Gastrocnemius medialis (tissue), 4 donors: ENCODE data around the gene SIK3. TPM values are rescaled to one million over a fixed set of nuclear protein-coding genes. Genes with fewer than 3 reads are reported as not detected.

Experiments used
- ATAC-seq, 2 donors: fragments of 150-250 bp; one replicate each; pipeline ENCODE4 v1.9.1; 2016
- DNase-seq, 2 donors: peaks; one replicate each; pipeline ENCODE4 v3.0.0-alpha.2; 2019
- H3K27ac ChIP-seq, 4 donors: fragments of 200-600 bp; sonication (generic); 1 replicate in 1 of 4; 2 replicates in 3 of 4; pipeline ENCODE4 v1.5.1; 2016 to 2018; ENCODE audit warnings: mild to moderate bottlenecking in 2 of 4, moderate library complexity in 1 of 4
- H3K27me3 ChIP-seq, 3 donors: fragments of 200-600 bp; sonication (generic) in 2 of 3; 1 replicate in 1 of 3; 2 replicates in 2 of 3; pipeline versions ENCODE4 v1.5.1 to v1.6.0; 2016 to 2019; ENCODE audit warnings: mild to moderate bottlenecking in 1 of 3, moderate library complexity in 1 of 3
- H3K36me3 ChIP-seq, 2 donors: fragments of 200-600 bp; sonication (generic) in 1 of 2; one replicate each; pipeline ENCODE4 v1.5.1; 2017 to 2018
- H3K4me1 ChIP-seq, 2 donors: fragments of 200-600 bp; sonication (generic) in 1 of 2; one replicate each; pipeline ENCODE4 v1.5.1; 2016 to 2017; ENCODE audit warnings: mild to moderate bottlenecking in 2 of 2
- H3K4me3 ChIP-seq, 4 donors: fragments of 200-600 bp; sonication (generic) in 3 of 4; 1 replicate in 1 of 4; 2 replicates in 3 of 4; pipeline ENCODE4 v1.5.1; 2016 to 2019; ENCODE audit warnings: mild to moderate bottlenecking in 2 of 4
- H3K9me3 ChIP-seq, 3 donors: fragments of 200-600 bp; sonication (generic) in 2 of 3; 1 replicate in 1 of 3; 2 replicates in 2 of 3; pipeline ENCODE4 v1.5.1; 2016 to 2019
- CTCF ChIP-seq, 5 experiments: fragments of 450-650 bp in 3 of 5; fragments of 200-600 bp in 2 of 5; sonication (generic) in 2 of 5; IDR thresholded peaks in 4 of 5; conservative IDR thresholded peaks in 1 of 5; 1 replicate in 4 of 5; 2 replicates in 1 of 5; pipeline ENCODE4 v1.5.1; 2016 to 2019; ENCODE audit warnings: antibody characterized with exemption in 5 of 5, mild to moderate bottlenecking in 3 of 5, moderate library complexity in 3 of 5
- POLR2A ChIP-seq, 2 donors: fragments of 450-650 bp; IDR thresholded peaks; one replicate each; pipeline ENCODE4 v1.6.1; 2017; ENCODE audit warnings: antibody characterized with exemption in 2 of 2, mild to moderate bottlenecking in 2 of 2, moderate library complexity in 2 of 2
- in situ Hi-C, 4 donors: fragments of 200-750 bp; cut with MboI; loops; one replicate each; pipeline versions ENCODE4 v1.15.0 to v1.8.0; 2017; ENCODE audit warnings: low sequenced_read_pairs in 4 of 4
- intact Hi-C: fragments of 100-400 bp; cut with DNase I; formaldehyde crosslinking; loops from one replicate; pipeline ENCODE4 v1.15.1; 2023; ENCODE audit warnings: low total_unique reads
- total RNA-seq, 4 donors: library from RNA; depleted of rRNA; stranded (reverse); fragments of >200 nt; gene quantifications; one replicate each; pipeline versions ENCODE4 v1.1.0 to v1.2.3, GENCODE V29; 2016

Gene SIK3
- total RNA-seq, 4 donors from 2014 or later = 34.4 to 42.4 (median 37.2) TPM

DNA sequence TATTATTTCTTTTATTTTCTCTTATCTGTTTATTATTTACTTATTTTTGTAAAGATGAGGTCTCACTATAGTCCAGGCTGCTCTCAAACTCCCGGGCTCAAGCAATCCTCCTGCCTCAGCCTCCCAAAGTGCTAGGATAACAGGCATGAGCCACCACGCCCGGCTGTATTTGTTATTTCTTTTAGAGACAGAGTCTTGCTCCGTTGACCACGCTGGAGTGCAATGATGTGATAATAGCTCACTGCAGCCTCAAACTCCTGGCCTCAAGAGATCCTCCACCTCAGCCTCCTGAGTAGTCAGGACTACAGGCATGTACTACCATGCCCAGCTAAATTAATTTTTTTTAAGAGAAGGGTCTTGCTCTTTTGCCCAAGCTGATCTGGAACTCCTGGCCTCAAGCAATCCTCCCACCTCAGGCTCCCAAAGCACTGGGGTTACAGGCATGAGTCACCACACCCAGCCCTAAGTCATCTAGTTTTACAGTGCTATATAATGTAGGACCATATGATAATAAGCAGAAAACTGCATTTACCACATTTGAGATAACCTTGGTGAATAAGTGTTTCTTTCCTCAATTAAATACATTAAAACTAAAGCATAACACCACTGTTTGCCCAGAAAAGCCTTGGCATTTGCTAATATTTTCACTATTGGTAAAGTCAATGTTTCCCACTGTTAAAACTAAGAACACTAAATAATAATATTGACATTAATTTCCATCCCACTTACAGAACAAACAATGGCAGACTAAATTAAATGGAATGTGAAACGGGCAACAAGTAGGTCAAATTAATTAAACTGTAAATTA is 127.5 kb downstream of the SIK3 start:
- H3K4me3 ChIP-seq = no peak overlapping the region
- no peak overlapping the region for H3K27ac ChIP-seq
- TF ChIP-seq CTCF (IDR thresholded peaks at IDR 0.05 in 4 of 5, conservative IDR thresholded peaks at IDR 0.05 in 1 of 5) (no peak), POLR2A (IDR thresholded peaks at IDR 0.05) (no peak)
- no peaks in the 10 kb centered on the region for H3K9me3 ChIP-seq
- in situ Hi-C loops = no loop called here
- intact Hi-C loops = no loop called here
- DNase-seq (no peak), ATAC-seq (no peak)
- no peaks in the 10 kb centered on the region for H3K36me3 ChIP-seq
- H3K4me1 ChIP-seq = peaks cover 7 to 15% of the 10 kb centered on the region in 2 donors
- H3K27me3 ChIP-seq = no peaks in the 10 kb centered on the region

DNA sequence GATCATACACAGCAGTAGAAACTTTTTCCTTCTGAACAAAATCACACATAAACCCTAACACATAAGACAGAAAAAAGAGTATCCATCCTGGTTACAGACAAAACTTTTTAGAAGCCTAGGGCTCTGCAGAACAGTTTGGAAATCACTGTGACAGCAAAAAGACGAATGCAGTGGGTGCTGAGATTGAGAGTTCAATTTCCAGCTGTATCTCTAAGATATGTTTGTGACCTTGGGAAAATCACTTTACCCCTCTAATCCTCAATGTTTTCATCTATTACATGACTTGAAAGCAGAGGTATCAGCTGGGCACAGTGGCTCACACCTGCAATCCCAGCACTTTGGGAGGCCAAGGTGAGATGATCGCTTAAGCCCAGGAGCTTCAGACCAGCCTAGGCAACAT is 128.5 kb downstream of the SIK3 start:
- intact Hi-C loops = no loop called here
- in situ Hi-C loops = no loop called here
- H3K4me1 ChIP-seq = peaks cover 7 to 15% of the 10 kb centered on the region in 2 donors
- ATAC-seq = no peak
- H3K4me3 ChIP-seq = no peak overlapping the region
- no peak for DNase-seq
- no peaks in the 10 kb centered on the region for H3K27me3 ChIP-seq
- no peaks in the 10 kb centered on the region for H3K9me3 ChIP-seq
- H3K27ac ChIP-seq = no peak overlapping the region
- H3K36me3 ChIP-seq = no peaks in the 10 kb centered on the region
- TF ChIP-seq CTCF (IDR thresholded peaks at IDR 0.05 in 4 of 5, conservative IDR thresholded peaks at IDR 0.05 in 1 of 5) (no peak), POLR2A (IDR thresholded peaks at IDR 0.05) (no peak)

DNA sequence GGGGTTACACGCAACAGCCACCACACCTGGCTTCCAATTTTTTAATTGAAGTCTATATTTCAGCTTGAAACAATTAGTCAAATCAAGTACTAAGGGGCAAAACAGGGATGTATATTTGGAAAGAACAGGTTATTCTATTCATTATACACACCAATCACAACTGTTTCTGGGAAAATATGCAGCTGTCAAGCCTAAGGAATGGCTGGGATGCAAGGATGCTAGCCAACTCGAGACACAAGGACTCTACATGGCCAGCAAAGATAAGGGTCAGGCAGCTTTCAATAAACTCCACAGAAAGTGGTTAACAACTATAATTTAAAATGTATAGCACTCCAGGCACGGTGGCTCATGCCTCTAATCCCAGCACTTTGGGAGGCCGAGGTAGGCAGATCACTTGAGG is 134.0 kb downstream of the SIK3 start:
- ATAC-seq (no peak), DNase-seq (no peak)
- H3K36me3 ChIP-seq = no peaks in the 10 kb centered on the region
- H3K4me1 ChIP-seq = peaks cover 28 to 30% of the 10 kb centered on the region in 2 donors
- in situ Hi-C loops = no loop called here
- no peaks in the 10 kb centered on the region for H3K27me3 ChIP-seq
- no peaks in the 10 kb centered on the region for H3K9me3 ChIP-seq
- no peak overlapping the region for H3K27ac ChIP-seq
- H3K4me3 ChIP-seq = no peak overlapping the region
- TF ChIP-seq POLR2A (IDR thresholded peaks at IDR 0.05) = no peak
- no peak for TF ChIP-seq CTCF (IDR thresholded peaks at IDR 0.05 in 4 of 5, conservative IDR thresholded peaks at IDR 0.05 in 1 of 5)
- intact Hi-C loops = no loop called here

DNA sequence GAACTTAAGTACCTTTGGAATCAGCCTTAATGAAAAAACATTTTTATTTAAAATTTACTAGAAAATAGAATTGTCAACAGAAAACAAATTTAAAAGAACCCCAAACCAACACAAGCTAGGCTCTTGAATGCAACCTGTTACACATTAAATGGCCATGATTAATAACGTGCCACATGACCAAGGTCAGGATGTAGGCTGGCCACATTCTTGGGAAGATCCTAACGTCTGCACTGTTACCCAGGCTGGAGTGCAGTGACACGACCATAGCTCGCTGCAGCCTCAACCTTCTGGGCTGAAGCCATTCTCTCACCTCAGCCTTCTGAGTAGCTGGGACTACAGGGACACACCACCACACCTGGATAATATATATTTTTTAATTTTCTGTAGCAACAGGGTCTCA is 134.4 kb downstream of the SIK3 start:
- TF ChIP-seq POLR2A (IDR thresholded peaks at IDR 0.05) = no peak
- no peak for TF ChIP-seq CTCF (IDR thresholded peaks at IDR 0.05 in 4 of 5, conservative IDR thresholded peaks at IDR 0.05 in 1 of 5)
- Histone ChIP-seq H3K9me3 (no peaks in the 10 kb centered on the region), H3K4me1 (peaks cover 29 to 34% of the 10 kb centered on the region in 2 donors), H3K27me3 (no peaks in the 10 kb centered on the region), H3K4me3 (no peak overlapping the region), H3K27ac (no peak overlapping the region), H3K36me3 (no peaks in the 10 kb centered on the region)
- in situ Hi-C loops = no loop called here
- DNase-seq (no peak), ATAC-seq (no peak)
- intact Hi-C loops = no loop called here
